VCaP (cell line): Measurements from ENCODE around the gene IL36G.

ENCODE experiments used
- H3K27ac ChIP-seq: fragments of 450-650 bp; 2 replicates; pipeline ENCODE4 v1.5.1; 2017
- CTCF ChIP-seq: fragments of 450-650 bp; conservative IDR thresholded peaks from 2 replicates; pipeline ENCODE4 v1.5.1; 2017; ENCODE audit warnings: mild to moderate bottlenecking, moderate library complexity

IL36G gene

GRCh38 chr2:113032737-113033136, 54.9 kb downstream of the IL36G start:
- no peak overlapping the region for H3K27ac ChIP-seq
- no peak for TF ChIP-seq CTCF

- no peak for TF ChIP-seq CTCF
- H3K27ac ChIP-seq, result no peak overlapping the region
Observed at GRCh38 chr2:113034016-113034415, 56.2 kb downstream of the IL36G start.
